Measurements from ENCODE around the gene KAZN. TPM values are rescaled to one million over a fixed set of nuclear protein-coding genes. Genes with fewer than 3 reads are reported as not detected.

KAZN gene
- total RNA-seq, 1 donor from 2014 or later, result 2.8 TPM

DNA sequence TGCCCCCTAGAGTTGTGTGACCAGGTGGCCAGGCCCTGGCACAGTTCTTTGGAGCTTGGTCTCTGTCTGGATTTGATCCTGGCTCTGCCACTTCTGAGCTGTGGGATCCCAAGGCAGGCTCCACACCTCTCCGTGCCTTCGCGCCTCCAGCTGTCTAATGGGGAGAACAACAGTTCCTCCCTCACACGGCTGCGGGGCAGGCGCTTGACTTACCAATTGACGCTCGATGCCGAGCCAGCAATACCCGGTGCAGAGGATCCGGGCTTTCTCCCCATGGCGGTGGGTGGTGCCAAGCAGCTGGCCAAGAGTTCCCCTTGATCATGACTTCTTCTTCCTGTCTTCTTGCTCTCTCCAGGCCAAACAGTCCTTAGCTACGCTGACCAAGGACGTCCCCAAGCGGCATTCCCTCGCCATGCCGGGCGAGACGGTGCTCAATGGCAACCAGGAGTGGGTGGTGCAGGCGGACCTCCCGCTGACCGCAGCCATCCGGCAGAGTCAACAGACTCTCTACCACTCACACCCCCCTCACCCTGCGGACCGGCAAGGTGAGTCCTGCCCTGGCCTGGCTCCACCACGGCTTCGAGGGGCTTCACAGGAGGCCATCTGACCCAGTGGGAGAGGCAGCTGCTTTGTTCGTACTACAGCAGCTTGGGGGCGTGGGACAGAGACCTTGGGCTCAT lies 457.4 kb downstream of the KAZN start:
- Histone ChIP-seq H3K27me3 (ENCODE audit: control insufficient read depth, insufficient read depth, low read length) (no peaks in the 10 kb centered on the region), H3K4me3 (ENCODE audit: low read depth, low read length) (no peak overlapping the region), H3K36me3 (ENCODE audit: control insufficient read depth, insufficient read depth, low read length) (no peaks in the 10 kb centered on the region)
- TF ChIP-seq, protein P1, sequence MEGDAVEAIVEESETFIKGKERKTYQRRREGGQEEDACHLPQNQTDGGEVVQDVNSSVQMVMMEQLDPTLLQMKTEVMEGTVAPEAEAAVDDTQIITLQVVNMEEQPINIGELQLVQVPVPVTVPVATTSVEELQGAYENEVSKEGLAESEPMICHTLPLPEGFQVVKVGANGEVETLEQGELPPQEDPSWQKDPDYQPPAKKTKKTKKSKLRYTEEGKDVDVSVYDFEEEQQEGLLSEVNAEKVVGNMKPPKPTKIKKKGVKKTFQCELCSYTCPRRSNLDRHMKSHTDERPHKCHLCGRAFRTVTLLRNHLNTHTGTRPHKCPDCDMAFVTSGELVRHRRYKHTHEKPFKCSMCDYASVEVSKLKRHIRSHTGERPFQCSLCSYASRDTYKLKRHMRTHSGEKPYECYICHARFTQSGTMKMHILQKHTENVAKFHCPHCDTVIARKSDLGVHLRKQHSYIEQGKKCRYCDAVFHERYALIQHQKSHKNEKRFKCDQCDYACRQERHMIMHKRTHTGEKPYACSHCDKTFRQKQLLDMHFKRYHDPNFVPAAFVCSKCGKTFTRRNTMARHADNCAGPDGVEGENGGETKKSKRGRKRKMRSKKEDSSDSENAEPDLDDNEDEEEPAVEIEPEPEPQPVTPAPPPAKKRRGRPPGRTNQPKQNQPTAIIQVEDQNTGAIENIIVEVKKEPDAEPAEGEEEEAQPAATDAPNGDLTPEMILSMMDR (IDR thresholded peaks at IDR 0.05; ENCODE audit: insufficient read depth, low read length, poor library complexity, severe bottlenecking), result no peak
- DNase-seq (ENCODE audit: low read depth), result no peak

- TF ChIP-seq, protein P1 (IDR thresholded peaks at IDR 0.05; ENCODE audit: insufficient read depth, low read length, poor library complexity, severe bottlenecking), result no peak
- Histone ChIP-seq H3K4me3 (ENCODE audit: low read depth, low read length) (no peak overlapping the region), H3K27me3 (ENCODE audit: control insufficient read depth, insufficient read depth, low read length) (no peaks in the 10 kb centered on the region), H3K36me3 (ENCODE audit: control insufficient read depth, insufficient read depth, low read length) (no peaks in the 10 kb centered on the region)
- DNase-seq (ENCODE audit: low read depth), result peak; percentile 31
Measured at GRCh38 chr1:15056515-15057285, 458.2 kb downstream of the KAZN start.

- TF ChIP-seq, protein P1 (IDR thresholded peaks at IDR 0.05; ENCODE audit: insufficient read depth, low read length, poor library complexity, severe bottlenecking), result no peak
- DNase-seq (ENCODE audit: low read depth), result no peak
- H3K27me3 ChIP-seq (ENCODE audit: control insufficient read depth, insufficient read depth, low read length), result no peaks in the 10 kb centered on the region
- no peak overlapping the region for H3K4me3 ChIP-seq (ENCODE audit: low read depth, low read length)
- no peaks in the 10 kb centered on the region for H3K36me3 ChIP-seq (ENCODE audit: control insufficient read depth, insufficient read depth, low read length)
Measured at GRCh38 chr1:15057834-15058233, 459.3 kb downstream of the KAZN start.

DNA sequence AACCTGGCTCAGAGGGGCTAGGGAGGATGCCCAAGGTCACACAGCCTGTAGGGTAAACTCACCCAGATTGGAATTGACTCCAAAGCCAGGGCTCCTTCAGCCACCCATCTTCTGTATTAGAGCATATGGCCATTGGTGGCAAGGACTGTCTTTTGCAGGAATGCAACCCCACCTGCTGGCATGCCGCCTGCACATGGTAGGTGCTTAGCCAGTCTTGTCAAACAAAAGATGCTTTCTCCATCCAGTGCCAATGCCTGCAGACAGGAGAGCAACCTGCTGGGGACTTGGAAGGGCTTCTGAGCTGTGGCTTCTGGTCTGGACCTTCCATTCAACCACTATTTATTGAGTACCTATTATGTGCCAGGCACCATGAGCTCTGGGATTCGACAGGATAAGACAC lies 459.8 kb downstream of the KAZN start:
- Histone ChIP-seq H3K27me3 (ENCODE audit: control insufficient read depth, insufficient read depth, low read length) (no peaks in the 10 kb centered on the region), H3K4me3 (ENCODE audit: low read depth, low read length) (no peak overlapping the region), H3K36me3 (ENCODE audit: control insufficient read depth, insufficient read depth, low read length) (no peaks in the 10 kb centered on the region)
- TF ChIP-seq, protein P1 (IDR thresholded peaks at IDR 0.05; ENCODE audit: insufficient read depth, low read length, poor library complexity, severe bottlenecking), result no peak
- DNase-seq (ENCODE audit: low read depth), result no peak

- no peaks in the 10 kb centered on the region for H3K36me3 ChIP-seq (ENCODE audit: control insufficient read depth, insufficient read depth, low read length)
- H3K4me3 ChIP-seq (ENCODE audit: low read depth, low read length), result no peak overlapping the region
- no peak for DNase-seq (ENCODE audit: low read depth)
- TF ChIP-seq, protein P1 (IDR thresholded peaks at IDR 0.05; ENCODE audit: insufficient read depth, low read length, poor library complexity, severe bottlenecking), result no peak
- H3K27me3 ChIP-seq (ENCODE audit: control insufficient read depth, insufficient read depth, low read length), result no peaks in the 10 kb centered on the region
Measured at GRCh38 chr1:15060104-15060503, 461.6 kb downstream of the KAZN start.

All from kidney epithelial cell (primary cell).